H7 (cell line): Measurements from ENCODE around the gene PRR16. TPM values are rescaled to one million over a fixed set of nuclear protein-coding genes. Genes with fewer than 3 reads are reported as not detected.
A peak's percentile ranks its signal among the peaks of the same experiment; 100 is the strongest.

Source experiments
- DNase-seq: peaks from one replicate; pipeline ENCODE4 v3.0.0; 2012
- H3K27me3 ChIP-seq: 2 replicates; pipeline ENCODE4 v1.6.0; 2011; ENCODE audit warnings: mild to moderate bottlenecking, low read length; ENCODE audit not compliant: control insufficient read depth, insufficient read depth
- H3K36me3 ChIP-seq: replicated peaks from 2 replicates; pipeline ENCODE4 v1.5.1; 2011; ENCODE audit warnings: low read length; ENCODE audit not compliant: control insufficient read depth, insufficient read depth
- H3K4me3 ChIP-seq: 2 replicates; pipeline ENCODE4 v1.5.1; 2011; ENCODE audit warnings: low read depth, mild to moderate bottlenecking, control low read depth, low read length, moderate library complexity; ENCODE audit not compliant: insufficient read depth
- total RNA-seq: library from RNA; depleted of rRNA; stranded (reverse); fragments of >200 nt; shearing (Covaris generic); gene quantifications from 2 replicates; pipeline ENCODE4 v1.2.3, GENCODE V29; 2014

Gene PRR16
- total RNA-seq, 1 experiment from 2014 or later = not detected

- H3K4me3 ChIP-seq = no peak overlapping the region
- DNase-seq = no peak
- no peaks in the 10 kb centered on the region for H3K36me3 ChIP-seq
- H3K27me3 ChIP-seq = no peaks in the 10 kb centered on the region
Measured at GRCh38 chr5:120476063-120476462, 12.0 kb downstream of the PRR16 start.

DNA sequence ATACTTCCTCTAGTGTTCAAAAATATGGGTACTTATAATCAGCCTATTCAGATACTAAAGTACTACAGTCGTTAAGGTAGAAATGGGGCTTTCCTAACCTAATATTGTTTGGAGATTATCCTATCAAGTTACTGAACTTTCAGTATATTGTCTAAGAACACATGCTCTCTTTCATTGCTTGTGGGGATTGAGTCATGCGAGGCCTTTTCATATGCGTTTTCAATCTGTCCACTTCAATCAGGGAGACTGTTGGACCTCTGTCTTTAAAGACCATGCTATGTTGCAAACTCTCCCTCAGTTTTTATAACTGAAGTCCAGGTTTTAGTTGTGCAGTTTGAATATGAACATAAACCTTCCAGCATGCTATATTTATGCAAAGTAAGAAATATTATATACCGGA, 15.0 kb downstream of the PRR16 start:
- Histone ChIP-seq H3K36me3 (no peaks in the 10 kb centered on the region), H3K4me3 (no peak overlapping the region), H3K27me3 (no peaks in the 10 kb centered on the region)
- no peak for DNase-seq

GRCh38 chr5:120499876-120500563, 35.9 kb downstream of the PRR16 start:
- H3K27me3 ChIP-seq = no peaks in the 10 kb centered on the region
- no peak overlapping the region for H3K4me3 ChIP-seq
- no peaks in the 10 kb centered on the region for H3K36me3 ChIP-seq
- DNase-seq = no peak

- Histone ChIP-seq H3K36me3 (no peaks in the 10 kb centered on the region), H3K27me3 (no peaks in the 10 kb centered on the region), H3K4me3 (no peak overlapping the region)
- no peak for DNase-seq
Measured at GRCh38 chr5:120502531-120502930, 38.4 kb downstream of the PRR16 start.

DNA sequence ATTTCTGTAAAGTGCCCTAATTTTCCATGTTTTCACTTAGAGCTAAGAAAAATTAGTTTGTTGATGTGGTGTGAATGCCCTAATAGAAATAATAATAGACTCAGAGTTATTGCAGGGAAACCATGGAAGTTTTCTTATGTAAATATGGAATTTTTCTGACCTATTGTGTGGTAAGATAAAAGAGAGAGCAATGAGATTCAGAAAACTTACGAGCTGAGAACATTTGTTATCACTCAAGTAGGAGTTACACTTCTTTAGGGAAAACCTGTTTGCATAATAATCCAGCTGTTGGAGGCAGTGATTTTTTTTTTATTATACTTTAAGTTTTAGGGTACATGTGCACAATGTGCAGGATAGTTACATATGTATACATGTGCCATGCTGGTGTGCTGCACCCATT, 39.2 kb downstream of the PRR16 start:
- no peaks in the 10 kb centered on the region for H3K36me3 ChIP-seq
- no peaks in the 10 kb centered on the region for H3K27me3 ChIP-seq
- H3K4me3 ChIP-seq = no peak overlapping the region
- DNase-seq = no peak

DNA sequence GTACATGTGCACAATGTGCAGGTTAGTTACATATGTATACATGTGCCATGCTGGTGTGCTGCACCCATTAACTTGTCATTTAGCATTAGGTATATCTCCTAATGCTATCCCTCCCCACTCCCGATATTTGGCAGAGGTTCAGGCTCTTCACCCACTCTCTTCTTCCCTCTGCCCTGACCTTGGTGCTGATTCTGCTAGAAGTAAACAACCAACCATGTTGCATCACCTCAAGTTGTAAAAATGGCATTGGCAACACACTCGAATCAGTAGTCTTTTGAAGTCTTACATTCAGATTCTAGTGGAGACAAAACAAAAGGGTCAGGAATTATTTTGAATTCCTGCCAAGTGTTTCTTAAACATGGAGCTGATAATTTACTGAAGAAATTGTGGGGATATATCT, 40.0 kb downstream of the PRR16 start:
- Histone ChIP-seq H3K27me3 (no peaks in the 10 kb centered on the region), H3K36me3 (no peaks in the 10 kb centered on the region), H3K4me3 (no peak overlapping the region)
- no peak for DNase-seq

DNA sequence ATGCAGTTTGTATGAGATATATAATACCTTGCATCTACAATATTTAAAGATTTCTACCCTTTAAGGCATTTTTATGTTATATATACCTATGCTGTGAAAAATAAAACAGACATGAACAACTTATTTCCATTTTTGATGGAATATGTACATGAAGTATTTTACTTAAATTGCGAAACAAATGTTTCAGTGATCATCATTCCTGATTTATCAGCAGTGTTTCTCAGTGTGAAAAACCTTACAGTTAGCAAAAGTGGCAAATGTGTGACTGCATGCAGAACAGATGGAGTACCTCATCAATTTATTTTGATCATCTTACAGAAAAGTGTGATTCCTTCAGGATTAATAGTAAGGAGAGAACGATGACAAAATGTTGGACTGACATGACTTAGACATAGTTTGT, 43.1 kb downstream of the PRR16 start:
- Histone ChIP-seq H3K4me3 (no peak overlapping the region), H3K36me3 (no peaks in the 10 kb centered on the region), H3K27me3 (no peaks in the 10 kb centered on the region)
- no peak for DNase-seq

- no peak for DNase-seq
- Histone ChIP-seq H3K36me3 (no peaks in the 10 kb centered on the region), H3K4me3 (no peak overlapping the region), H3K27me3 (no peaks in the 10 kb centered on the region)
Measured at GRCh38 chr5:120507800-120508463, 43.8 kb downstream of the PRR16 start.

- no peak for DNase-seq
- Histone ChIP-seq H3K4me3 (no peak overlapping the region), H3K36me3 (no peaks in the 10 kb centered on the region), H3K27me3 (no peaks in the 10 kb centered on the region)
Measured at GRCh38 chr5:120509053-120509452, 45.0 kb downstream of the PRR16 start.

DNA sequence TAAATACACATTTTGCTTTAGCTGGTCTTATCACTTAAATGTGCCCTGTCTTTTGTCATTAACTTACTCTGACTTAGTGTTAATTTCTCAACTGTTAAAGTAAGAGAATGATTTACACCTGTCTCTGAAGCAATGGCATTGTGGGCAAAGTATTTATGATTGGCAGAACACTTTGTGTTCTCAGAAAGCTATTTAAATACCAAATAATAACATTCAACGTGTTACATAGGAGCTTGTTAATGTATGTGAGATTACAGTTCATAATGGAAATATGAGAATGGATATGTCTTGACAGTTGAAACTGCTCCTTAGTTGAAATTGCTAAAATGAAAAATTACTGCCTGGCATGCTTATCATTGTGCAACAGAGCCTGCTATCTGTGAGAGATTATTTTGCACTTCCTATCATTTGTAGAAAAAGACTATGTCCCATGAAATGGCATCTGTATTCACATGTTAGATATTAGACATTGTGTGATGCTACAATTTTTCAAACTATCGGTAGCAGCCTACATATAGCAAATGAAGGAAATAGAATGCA, 46.1 kb downstream of the PRR16 start:
- Histone ChIP-seq H3K27me3 (no peaks in the 10 kb centered on the region), H3K36me3 (no peaks in the 10 kb centered on the region), H3K4me3 (no peak overlapping the region)
- DNase-seq = no peak

DNA sequence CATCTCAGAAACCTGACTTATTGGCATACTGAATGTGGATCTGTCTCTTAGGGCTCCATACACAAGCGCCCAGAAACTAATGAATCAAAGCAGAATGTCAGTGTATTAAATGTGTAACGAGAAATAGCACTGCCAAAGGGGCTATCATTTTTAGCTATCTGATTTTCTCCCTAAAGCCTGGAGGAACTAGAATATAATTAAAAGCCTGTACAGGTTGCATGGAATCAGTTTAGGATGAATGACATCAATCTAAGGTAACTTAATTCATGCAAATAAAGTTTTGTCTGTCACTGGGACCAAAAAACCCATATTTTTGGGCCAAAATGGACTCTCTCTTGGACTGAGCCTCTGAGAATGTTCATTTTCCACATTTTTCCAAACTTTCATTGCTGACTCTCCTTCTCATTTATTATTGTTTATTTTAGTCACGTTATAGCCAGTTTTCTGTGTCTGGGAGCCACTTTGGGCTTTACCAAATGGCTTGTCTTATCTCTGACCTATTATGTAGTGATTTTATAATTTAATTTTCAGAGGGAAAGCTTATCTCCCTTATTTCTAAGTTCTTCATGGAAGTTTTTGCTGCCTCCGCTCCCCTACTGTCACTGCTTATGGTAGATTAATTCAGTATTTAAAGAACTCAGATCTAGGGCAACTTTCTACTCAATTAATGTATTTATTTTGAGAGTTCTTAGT, 47.0 kb downstream of the PRR16 start:
- no peaks in the 10 kb centered on the region for H3K36me3 ChIP-seq
- no peak overlapping the region for H3K4me3 ChIP-seq
- no peaks in the 10 kb centered on the region for H3K27me3 ChIP-seq
- DNase-seq = no peak

GRCh38 chr5:120512068-120512467, 48.0 kb downstream of the PRR16 start:
- no peaks in the 10 kb centered on the region for H3K36me3 ChIP-seq
- DNase-seq = peak; percentile 9
- no peaks in the 10 kb centered on the region for H3K27me3 ChIP-seq
- no peak overlapping the region for H3K4me3 ChIP-seq

- no peak for DNase-seq
- Histone ChIP-seq H3K4me3 (no peak overlapping the region), H3K36me3 (no peaks in the 10 kb centered on the region), H3K27me3 (no peaks in the 10 kb centered on the region)
Measured at GRCh38 chr5:120512791-120513650, 48.9 kb downstream of the PRR16 start.

- Histone ChIP-seq H3K36me3 (no peaks in the 10 kb centered on the region), H3K4me3 (no peak overlapping the region), H3K27me3 (no peaks in the 10 kb centered on the region)
- no peak for DNase-seq
Measured at GRCh38 chr5:120516805-120517204, 52.7 kb downstream of the PRR16 start.
